ENCODE measurements around the gene PCED1B.

PCED1B gene

DNA sequence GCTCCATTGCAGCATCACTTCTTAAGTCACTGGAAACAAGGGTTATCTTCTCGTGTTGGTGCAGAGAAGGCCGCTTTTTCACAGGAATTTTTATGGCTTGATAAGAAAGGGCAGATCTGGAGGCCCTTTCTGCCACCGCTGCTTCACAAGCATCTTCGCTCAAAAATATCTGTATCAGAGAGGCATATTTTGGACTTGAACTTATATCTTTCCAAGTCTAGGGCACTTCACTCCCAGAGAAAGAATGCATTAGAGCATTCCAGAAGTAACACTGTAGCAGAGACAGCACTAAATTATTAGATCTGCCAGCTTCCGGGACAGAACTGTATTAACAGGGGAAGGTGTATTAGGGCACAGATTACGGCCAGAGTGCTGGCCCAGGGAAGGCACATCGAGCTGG lies 152.0 kb downstream of the PCED1B start:
- DNase-seq (ENCODE audit: low spot score) = no peak

DNA sequence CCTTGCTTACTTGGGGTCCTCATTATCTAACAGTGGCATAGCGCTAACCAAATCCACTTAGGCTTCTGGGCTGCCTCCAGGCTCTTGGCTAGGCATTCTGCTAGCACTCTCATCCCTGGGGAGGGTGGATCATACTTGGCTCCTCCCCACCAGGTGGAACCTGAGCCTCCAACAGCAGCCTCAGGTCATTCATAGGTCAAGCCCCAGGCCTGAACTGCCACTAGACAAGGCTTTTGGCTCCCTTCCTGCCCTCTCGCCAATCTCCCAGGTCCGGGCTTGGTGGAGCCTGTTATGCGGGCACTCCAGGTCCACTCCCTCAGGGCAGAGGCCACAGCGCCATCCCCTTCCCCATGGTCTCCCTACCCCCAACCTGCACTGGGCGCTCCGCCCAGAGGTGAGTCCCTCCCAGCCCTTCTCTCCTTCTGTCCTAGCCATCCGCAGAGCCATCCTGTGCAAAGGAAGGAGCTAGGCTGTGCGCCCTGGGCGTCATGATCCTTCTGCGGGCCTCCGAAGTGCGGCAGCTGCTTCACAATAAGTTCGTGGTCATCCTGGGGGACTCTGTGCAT lies 155.2 kb downstream of the PCED1B start:
- no peak for DNase-seq (ENCODE audit: low spot score)

DNA sequence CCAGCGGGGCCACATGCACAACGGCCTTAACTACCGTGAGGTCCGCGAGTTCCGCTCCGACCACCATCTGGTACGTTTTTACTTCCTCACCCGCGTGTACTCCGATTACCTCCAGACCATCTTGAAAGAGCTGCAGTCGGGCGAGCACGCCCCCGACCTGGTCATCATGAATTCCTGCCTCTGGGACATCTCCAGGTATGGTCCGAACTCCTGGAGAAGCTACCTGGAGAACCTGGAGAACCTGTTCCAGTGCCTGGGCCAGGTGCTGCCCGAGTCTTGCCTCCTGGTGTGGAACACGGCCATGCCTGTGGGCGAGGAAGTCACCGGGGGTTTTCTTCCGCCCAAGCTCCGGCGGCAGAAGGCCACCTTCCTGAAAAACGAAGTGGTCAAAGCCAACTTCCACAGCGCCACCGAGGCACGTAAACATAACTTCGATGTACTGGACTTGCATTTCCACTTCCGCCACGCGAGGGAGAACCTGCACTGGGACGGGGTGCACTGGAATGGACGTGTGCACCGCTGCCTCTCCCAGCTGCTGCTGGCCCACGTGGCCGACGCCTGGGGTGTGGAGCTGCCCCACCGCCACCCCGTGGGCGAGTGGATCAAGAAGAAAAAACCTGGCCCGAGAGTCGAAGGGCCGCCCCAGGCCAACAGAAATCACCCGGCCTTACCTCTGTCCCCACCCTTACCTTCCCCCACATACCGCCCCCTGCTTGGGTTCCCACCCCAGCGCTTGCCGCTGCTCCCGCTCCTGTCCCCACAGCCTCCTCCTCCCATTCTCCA lies 156.0 kb downstream of the PCED1B start:
- DNase-seq (ENCODE audit: low spot score) = no peak

DNA sequence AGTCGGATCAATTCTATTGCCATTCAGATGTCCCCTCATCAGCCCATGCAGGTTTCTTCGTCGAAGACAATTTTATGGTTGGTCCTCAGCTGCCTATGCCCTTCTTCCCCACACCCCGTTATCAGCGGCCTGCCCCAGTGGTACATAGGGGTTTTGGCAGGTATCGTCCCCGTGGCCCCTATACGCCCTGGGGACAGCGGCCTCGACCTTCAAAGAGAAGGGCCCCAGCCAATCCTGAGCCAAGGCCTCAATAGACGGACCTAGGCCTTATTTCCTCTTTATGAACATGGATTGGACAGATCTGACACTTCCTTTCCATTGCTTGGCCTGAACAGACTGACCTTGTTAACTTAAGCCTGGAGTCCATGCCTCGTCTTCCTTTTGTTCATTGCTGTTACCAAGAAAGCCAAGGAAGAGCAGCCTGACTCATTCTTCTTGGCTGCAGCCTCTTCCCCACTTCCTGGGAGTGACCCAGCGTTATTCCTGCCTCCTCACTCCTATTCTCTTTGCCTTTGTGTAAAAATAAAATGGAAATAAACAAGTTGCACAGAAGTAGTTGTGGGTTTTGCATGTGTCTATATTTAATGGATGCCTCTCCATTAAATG lies 156.8 kb downstream of the PCED1B start:
- DNase-seq (ENCODE audit: low spot score) = no peak

DNA sequence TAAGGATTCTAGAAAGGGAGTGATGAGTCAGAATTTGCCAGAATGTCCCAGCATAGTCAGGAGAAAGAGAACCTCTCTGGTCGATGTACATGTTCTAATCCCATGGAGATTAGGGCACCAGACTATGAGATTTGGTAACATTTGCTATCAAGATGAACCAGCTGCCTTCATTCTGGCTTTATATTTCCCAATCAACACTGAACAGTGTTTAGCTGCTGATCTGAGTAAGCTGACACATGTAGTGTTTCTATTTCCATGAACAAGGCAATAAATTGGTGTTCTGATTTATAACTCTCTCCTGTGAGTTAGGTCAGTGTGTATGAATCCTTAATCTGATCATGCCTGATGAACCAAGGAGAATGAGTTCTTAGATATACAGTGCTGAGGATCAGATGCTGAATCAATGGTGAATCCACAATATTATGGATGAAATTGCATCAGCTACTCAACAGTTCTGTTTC lies 158.4 kb downstream of the PCED1B start:
- DNase-seq (ENCODE audit: low spot score) = no peak

DNA sequence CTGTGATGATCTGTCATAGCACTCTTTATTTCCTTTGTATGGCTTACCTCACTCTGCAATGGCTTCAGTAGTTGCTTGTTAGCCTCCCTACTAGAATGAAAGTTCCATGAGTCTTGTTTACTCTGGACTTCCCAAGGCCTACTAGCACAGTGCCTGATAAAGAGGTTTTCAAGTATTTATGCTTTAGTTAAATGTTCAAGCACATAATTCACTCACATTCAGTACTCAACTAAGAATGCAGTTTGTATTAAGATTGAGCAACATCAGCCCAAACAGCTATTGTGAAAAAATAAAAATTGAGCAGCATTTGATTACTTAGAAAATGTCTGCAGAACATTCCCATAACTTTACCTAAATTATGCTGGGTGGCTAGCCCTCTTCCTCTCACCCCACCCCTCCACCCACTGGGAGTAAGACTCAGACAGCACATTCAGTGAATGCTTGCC lies 159.3 kb downstream of the PCED1B start:
- no peak for DNase-seq (ENCODE audit: low spot score)

DNA sequence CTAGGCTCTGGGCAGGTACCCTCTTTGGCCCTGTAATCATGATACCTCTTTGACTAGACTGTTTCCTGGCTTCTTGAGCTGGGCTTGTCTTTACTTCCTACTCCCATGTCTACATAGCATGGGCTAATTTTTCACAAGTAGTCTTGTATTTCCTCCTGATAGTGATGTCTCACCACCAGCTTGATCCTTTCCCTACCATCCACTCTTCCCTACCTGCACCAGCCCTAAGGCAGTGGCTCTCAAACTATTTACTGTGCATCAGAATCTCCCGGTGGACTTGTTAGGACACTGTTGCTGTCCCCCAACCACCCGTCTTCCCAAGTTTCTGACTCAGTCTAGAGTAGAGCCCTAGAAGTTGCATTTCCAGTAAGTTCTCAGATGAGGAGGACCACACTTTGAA lies 163.0 kb downstream of the PCED1B start:
- no peak for DNase-seq (ENCODE audit: low spot score)

DNA sequence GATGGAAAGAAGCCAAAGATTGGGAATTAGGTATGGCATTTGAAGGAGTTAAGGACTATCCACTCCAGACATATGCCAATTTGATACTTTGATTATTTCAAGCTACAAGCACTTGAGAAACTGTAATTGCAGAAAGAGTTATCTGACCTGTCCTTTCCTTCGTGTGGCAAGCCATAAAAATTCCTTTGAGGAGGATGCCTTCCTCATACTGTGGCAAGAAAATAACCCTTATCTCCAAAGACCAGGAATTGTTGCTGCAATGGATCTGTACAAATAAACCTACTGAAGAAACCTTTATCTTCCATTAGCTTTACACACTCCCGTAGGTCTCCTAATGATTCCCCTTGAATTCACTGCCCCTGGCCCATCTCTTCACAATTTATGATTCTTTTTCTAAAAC lies 165.4 kb downstream of the PCED1B start:
- DNase-seq (ENCODE audit: low spot score) = no peak

DNA sequence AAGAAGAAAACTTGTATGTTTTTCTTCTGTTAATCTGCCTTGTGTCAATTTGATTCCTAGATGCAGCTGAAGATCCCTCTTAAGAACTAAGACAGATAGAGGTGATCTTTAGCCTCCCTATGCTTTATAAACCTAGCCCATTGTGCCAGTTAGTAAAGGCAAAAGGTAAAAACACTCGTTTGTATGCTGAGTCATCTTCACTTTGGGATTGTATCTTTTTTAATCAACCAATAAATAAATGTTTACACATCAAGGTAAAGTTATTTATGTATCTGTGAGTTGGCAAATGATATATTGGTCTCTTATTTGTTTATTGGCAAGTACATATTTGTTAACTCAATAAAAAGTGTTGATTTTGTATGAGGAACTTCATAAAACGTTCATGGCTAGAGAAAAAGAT lies 166.2 kb downstream of the PCED1B start:
- DNase-seq (ENCODE audit: low spot score) = no peak

DNA sequence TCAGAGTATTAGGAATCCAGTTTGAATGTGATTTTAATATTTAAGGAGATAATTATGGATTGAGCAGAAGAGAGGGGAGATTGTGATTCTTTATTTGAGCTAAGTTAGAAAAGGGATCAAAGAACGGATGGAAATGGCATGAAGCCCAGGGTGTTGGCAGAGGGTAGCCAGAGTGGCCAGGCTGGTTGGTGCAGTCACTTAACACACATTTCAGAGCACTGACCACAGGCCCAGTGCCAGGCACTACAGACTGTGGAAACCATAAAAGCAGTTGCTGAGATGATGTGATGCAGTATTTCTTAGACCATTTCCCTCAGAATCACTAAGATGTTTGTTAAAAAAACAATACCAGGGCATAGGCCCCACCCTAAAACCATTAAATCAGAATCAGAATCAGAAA lies 168.0 kb downstream of the PCED1B start:
- peak; percentile 21 for DNase-seq (ENCODE audit: low spot score)

DNA sequence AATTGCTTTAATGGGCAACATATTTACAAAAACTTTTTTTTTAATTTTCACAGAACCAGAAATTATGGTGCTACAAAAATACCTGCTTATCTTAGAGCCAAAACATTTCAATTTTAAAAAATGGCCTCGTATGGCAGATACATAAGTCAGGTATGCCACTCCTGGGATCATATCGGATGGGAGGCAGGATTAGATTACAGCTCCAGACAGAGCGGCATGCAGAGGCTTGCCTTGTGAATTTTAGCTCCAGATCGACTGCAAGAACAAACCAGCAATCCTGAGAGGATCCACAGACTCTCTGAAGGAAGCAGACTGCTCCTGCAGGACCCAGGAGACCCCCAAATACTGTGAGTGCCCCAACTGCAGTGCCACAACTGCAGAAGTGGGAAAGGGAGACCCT lies 169.7 kb downstream of the PCED1B start:
- DNase-seq (ENCODE audit: low spot score) = no peak

DNA sequence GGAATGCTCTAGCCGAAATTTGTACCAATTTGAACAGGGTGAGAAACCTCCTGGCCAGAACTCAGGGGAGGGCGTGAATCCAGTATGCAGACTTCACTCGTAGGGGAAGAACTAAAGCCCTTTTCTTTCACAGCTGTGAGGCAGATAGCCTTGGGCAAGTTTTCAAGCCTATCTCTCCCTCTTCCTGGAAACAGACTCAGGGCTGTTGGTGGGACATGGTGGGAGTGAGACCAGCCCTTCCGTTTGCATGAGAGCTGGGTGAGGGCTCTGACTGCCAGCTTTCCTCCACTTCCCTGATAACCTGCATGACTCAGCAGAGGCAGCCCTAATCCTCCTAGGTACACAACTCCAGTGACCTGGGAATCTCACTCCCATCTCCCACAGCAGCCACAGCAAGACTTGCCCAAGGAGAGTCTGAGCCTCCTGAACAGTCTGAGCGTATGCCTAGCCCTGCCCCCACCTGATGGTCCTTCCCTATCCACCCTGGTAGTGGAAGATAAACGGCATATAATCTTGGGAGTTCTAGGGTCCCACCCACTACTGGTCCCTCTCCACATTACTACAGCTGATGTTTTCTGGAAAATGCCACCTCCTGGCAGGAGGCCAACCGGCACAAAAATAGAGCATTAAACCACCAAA lies 170.4 kb downstream of the PCED1B start:
- no peak for DNase-seq (ENCODE audit: low spot score)

DNA sequence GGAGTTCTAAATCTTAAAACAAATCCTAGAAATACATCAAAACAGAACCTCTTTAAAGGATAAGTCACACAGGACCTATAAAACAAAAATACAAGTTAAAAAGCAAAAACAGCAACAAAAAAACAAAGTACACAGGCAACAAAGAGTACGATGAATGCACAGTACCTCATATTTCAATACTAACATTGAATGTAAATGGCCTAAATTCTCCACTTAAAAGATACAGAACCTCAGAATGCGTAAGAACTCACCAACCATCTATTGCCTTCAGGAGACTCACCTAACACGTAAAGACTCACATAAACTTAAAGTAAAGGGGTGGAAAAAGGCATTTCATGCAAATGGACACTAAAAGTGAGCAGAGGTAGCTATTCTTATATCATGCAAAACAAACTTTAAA lies 172.5 kb downstream of the PCED1B start:
- DNase-seq (ENCODE audit: low spot score) = no peak

DNA sequence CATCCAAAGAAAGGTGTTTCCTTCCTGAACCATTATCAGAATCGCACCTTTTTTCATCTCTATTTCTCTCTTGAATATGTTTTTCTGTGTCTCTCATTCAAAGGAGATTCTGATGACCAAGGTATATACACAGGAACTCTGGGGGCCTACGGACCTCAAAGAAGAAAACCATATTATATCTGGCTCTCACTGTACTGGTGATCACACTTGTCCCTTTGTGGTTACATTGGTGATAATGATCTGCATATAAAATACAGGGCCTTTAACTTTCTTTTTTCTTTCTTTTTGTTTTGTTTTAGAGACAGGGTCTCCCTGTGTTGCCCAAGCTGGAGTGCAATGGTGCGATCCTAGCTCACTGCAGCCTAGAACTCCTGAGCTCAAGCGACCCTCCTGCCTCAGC lies 185.5 kb downstream of the PCED1B start:
- no peak for DNase-seq (ENCODE audit: low spot score)

DNA sequence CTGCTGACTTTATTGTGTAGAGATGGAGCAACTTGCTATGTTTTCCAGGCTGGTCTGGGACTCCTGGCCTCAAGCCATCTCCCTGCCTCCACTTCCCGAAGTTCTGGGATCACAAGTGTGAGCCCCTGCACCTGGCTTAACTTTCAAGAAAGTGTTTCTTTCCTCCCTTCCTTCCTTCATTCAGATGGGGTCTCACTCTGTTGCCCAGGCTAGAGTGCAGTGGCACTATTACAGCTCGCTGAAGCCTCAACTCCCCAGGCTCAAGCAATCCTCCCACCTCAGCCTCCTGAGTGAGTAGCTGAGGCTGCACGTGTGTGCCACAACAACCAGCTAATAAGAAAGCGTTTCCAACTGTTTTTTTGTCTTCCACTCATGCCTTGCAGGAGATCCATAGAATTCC lies 186.0 kb downstream of the PCED1B start:
- DNase-seq (ENCODE audit: low spot score) = no peak

DNA sequence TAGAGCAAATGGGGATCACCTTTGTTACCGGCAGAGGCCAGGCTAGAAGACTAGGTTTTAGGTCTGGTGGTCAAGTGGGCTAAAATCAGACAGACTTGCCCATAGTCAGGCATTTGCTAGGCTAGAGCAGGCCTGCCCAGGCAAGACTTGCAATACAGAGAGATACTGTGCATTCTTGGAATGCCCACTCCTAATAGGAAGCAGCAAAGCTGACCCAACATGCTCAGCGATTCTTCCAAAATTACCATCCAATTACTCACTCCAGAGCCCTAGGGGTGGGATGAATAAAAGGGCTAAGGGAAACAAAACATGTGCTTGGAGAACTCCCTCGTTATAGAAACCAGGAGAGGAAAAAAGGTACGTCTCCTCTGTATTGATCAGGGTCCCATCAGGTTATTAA lies 188.2 kb downstream of the PCED1B start:
- no peak for DNase-seq (ENCODE audit: low spot score)

DNA sequence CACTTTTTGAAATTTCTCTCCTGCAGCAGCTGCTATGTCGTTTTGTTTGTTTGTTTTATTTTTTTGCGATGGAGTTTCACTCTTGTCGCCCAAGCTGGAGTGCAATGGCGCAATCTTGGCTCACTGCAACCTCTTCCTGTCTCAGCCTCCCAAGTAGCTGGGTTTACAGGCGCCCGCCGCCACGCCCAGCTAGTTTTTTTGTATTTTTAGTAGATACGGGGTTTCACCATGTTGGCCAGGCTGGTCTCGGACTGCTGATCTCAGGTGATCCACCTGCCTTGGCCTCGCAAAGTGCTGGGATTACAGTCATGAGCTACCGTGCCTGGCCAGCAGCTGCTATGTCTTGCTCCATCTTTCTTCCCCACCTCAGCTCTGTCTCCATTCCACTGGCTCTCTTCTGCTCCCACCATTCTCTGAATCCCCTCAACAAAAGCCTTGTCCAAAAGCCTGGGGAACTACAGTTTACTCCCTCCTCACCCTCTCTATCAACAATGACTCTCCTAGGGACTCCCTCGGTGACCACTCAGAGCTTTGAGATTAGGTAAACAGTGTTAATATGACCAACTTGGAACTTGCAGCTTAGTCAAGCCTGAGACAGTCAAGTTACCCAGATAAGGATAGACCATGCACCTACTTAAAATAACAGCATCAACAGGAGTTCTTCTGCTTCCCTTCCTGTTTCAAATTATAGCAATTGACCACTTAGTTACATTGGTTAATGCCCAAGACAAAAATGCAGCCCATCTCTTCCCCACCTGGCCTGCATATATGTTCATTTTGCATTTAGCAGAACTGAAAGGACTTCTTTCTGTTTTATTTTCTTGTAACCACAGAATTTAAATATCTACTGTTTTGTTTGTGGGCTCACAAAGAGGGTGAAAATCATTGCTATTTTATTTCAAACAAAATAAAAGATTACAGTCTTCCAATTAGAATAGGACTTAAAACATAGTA lies 189.4 kb downstream of the PCED1B start:
- DNase-seq (ENCODE audit: low spot score) = no peak

DNA sequence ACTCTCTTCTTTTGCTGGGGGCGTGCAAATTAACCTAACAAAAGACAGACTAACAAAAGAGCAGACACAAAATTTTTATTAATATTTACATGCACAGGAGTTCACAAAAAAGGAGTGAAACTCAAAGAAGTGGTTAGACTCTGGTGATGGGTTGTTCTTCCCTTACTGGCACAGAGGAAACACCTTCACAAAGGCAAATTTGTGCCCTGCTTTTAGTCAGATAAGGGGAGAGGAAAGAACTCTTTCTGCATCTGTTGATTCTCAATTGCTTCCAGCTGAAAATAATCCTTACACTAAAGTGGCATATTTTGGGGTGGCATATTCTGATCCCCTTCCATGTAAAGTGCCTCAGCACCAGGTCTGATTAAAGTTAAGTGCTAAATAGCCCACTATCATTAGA lies 190.5 kb downstream of the PCED1B start:
- no peak for DNase-seq (ENCODE audit: low spot score)

DNA sequence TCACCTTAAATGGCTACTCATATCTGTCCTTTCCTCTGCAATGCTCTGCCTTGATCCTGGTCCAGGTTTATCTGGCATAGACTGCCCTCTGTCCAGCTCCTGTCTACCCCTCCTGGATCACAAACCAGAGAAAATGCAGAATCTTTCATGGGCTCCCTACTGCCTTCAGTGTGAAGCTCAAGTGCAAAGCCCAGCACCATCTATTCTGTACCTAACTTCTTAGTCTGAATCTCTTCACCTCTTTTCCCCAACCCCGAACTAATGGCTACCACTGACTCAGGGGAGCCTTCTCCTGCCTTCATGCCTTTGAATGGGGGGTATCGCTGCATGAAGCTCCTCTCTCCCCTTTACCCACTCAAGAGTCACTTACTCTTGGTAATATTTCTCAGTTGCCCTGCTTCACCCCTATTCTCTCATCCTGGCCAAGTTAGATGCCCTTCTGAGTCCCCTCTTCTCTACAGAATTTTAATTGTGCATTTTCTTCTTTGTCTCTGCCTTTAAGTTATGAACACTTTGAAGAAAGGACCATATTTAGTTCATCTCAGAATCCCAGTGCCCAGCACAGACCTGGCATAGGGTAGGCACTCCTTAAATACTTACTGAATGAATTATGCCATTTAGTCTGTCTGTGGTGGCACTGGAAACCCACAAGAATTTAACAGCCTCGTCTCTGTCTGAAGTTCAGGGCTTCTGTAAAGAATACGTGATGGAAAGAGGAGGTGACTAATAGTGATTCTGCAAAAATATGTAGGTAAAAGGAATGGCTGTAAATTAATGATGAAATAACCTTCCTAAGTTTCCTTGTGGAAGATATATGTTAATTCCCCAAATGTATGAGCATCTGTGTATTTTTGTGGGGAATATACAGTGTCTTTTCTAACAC lies 191.6 kb downstream of the PCED1B start:
- DNase-seq (ENCODE audit: low spot score) = no peak

DNA sequence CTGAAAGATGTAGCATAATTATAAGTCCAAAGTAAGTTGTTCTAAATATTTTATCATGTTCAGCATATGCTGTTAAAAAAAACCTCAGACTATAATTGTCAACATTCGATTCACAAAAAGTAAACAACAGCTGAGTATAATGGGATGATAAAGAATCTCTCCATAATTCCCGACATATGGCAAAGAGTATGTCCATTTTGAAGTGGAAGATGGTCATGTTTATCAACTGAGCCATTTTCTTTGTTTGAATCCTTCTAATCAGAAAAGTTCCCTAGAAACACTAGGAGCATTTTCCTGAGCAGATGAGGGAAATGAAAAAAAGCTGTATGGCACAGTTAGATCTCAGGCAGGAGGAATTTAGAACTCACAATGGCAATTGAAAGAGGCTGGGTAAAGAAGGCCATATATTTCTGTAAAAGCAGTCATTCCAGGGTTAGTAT lies 192.4 kb downstream of the PCED1B start:
- no peak for DNase-seq (ENCODE audit: low spot score)

Data from pons (tissue), 1 donor.